T-helper 1 cell (primary cell): Measurements from ENCODE around the gene CMTM3.
"Not testable (repeated sequence)": the region's sequence is repeated elsewhere in the genome, so short reads cannot be mapped to it uniquely, and the experiment has no call there.

Experiments used
- DNase-seq, 5 donors: peaks; one replicate each; pipeline ENCODE4 v3.0.0-alpha.2; 2012 to 2020
- total RNA-seq, 4 donors: gene quantifications; one replicate each; lab custom pipeline; 2026; lab: John Stamatoyannopoulos, UW

Gene CMTM3, protein sequence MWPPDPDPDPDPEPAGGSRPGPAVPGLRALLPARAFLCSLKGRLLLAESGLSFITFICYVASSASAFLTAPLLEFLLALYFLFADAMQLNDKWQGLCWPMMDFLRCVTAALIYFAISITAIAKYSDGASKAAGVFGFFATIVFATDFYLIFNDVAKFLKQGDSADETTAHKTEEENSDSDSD
- total RNA-seq, result 52.5 to 68.8 (median 56.7) reads per million in 4 donors

- DNase-seq, result peak; percentile 45 to 74 (median 57)
These were observed at the start of gene CMTM3 for GRCh38 chr16:66604376-66605176. Gene CMTM3 (plus strand): TSS chr16:66604704. CDS start chr16:66604806, 102 bp downstream.

DNA sequence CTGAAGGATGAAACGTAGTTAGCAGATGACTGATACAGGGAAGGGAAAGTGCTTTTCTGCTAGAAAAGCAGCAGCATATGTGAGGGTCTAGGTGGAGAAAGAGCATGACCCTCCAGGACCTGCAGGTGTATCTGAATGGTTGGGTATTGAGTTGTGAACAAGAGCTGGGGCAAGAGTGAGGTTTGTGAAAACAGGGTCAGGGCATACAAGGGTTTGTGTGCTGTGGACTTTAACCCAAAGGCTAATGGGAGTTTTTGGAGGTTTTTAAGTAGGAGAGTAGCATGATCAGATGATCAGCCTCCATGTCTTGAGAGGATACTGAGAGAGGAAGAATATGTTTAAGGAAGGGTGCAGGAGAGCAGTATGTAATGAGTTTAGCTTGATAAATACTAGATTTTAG is 44.4 kb upstream of the CMTM3 start:
- DNase-seq, result no peak

DNA sequence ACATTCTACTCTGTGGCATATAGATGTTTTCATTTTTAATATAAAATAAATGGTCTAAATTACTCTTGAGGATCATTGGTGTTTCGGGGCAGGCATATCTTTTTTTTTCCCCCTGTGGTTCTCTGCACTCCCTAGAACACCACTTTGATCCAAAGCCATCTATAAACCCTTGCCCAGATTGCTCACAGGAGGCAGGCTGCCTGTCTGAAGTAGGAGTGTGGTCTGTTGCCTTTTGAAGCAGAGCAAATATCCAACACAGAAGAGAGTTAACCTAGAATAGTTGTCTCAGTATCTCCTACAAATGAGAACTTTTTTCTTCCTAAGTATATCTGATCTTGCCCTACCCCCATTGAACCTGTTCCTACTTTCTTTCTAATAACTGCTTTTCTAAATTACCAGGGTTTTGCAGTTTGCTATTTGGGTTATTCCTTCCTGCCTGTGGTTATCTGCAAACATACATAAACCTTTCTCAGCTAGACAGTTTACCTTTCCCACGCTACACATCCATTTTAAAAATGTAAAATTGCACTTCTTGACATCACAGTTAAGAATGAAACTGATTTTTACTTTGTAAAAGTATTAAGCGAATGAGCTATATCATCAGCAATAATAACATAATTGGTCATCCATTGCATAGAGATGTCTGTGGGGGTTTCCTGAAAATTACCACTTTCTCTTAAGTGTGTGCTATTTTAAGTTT is 43.0 kb upstream of the CMTM3 start:
- no peak for DNase-seq

DNA sequence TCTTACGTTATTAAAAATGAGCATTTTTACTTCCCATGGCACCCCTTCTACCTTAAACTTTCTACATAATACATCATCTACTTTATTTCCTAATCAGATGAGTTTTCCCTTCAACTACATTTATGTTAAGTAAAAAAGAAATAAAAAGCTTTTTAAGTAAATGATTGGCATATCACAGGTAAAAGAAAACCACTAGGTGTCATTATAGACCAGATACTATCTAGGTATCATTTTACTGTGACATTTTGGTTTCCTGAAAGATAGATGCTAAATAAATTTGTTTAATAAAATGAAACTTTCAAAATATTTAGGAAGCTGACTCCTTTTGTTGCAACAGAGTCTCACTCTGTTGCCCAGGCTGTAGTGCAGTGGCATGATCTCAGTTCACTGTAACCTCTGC is 42.1 kb upstream of the CMTM3 start:
- DNase-seq, result no peak

DNA sequence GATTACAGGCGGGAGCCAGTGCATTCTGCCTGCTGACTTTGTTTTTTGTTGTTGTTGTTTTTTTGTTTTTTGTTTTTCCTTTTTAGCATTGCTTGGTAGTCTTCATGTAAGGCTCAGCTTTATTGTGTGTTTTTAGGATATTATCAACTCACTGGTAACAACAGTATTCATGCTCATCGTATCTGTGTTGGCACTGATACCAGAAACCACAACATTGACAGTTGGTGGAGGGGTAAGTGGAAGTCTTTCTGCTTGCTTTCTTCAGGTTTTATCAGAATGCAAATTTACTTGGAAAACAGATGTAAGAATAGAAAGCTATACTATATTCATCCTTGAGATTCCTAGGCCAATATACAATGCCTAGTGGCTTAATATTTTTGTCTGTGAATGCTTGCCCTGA is 41.5 kb upstream of the CMTM3 start:
- DNase-seq, result no peak

DNA sequence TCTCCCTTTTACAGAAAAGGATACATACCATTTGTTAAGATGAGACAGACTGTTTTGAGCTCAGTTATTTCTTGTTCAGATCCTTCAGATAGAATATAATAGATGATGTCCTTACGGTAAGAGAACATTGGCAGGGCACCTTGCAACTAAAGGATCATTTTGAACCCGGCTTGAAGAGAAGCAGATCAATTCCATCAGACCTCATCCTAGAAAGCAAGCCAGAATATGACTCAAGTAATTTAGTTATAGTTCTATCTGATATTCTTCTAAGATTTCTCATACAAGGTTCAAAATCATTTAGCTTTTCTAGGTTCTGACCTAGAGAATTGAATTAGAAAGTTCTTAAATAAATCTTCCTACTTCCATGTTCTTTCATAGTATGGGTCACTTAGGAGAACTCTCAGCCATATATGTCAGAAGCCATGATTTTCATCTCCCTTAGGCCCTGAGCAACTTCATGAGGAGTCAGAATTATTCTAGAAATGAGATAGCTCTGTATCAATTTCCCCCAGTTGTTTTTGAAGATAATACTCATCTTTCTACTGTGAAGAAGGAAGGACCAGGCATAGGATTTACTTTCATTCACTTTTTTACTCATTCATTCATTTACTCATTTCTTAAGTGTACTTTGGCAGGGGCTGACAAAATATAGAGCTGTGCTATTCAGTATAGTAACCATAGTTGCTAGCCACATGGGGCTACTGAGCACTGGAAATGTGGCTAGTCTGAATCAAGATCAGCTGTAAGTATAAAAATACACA is 40.8 kb upstream of the CMTM3 start:
- DNase-seq, result peak in 1 of 5 donors; percentile 61

DNA sequence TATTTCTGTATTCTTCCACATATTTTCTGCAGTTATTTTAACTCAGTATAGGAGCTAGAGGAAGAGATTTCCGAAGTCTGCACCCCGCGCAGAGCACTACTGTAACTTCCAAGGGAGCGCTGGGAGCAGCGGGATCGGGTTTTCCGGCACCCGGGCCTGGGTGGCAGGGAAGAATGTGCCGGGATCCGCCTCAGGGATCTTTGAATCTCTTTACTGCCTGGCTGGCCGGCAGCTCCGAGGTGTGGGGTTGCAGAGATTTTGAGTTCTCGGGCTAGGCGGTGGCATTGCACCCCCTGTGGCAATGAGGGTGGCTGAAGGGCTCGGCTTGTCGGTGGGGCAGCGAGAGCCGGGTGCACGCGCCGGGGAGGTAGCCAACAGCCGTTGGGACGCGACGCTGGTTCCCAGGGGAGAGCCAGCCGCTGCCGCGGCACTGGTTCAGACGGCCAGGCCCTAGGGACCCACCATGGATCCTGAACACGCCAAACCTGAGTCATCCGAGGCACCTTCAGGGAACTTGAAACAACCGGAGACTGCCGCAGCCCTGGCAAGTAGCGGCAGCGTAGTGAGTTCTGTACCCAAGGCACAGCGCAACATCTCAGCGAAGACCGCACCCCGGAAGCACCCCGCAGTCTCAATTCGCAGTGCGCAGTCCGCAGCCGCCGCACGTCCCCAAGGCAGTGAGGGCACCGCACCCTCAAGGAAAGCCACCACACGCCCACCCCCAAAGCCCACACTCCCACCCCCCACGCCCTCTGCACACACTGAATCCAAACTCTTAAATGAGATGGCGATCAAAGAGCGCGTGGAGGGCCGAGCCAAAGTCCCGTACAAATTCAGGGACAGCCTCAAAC is 38.2 kb upstream of the CMTM3 start, which contains the start of gene CMTM1:
Gene CMTM1, plus strand, starts transcription at position 389 of the 851 bp plus-strand sequence. Its CDS starts 75 bp downstream, at position 464.
- DNase-seq, result no peak

DNA sequence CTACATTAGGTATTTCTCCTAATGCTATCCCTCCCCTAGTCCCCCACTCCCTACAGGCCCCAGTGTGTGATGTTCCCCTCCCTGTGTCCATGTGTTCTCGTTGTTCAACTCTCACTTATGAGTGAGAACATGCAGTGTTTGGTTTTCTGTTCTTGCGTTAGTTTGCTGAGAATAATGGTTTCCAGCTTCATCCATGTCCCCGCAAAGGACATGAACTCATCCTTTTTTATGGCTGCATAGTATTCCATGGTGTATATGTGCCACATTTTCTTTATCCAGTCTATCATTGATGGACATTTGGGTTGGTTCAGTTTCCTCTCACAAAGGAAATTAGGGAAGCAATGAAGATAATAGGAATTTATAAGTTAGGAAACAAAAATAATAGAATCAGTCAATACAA is 37.2 kb upstream of the CMTM3 start:
- not testable (repeated sequence) for DNase-seq

GRCh38 chr16:66568355-66568754 is 36.1 kb upstream of the CMTM3 start:
- DNase-seq, result no peak

DNA sequence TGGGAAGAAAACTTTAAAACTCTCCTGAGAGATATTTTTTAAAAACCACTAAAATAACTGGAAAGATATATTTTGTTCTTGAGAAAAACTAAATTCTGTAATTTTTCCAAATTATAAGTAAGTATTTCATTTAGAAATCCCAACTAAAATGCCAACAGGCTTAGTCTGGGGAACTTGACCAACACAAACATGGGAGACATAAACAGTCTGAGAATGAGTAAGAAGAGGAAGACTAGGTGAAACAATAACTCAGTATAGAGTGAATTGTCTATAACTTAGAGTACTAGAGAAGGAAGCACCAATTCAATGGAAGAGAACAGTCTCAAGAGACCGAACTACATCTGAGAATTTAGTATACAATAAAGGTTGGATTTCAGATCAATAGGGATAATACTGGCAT is 35.4 kb upstream of the CMTM3 start:
- DNase-seq, result no peak

DNA sequence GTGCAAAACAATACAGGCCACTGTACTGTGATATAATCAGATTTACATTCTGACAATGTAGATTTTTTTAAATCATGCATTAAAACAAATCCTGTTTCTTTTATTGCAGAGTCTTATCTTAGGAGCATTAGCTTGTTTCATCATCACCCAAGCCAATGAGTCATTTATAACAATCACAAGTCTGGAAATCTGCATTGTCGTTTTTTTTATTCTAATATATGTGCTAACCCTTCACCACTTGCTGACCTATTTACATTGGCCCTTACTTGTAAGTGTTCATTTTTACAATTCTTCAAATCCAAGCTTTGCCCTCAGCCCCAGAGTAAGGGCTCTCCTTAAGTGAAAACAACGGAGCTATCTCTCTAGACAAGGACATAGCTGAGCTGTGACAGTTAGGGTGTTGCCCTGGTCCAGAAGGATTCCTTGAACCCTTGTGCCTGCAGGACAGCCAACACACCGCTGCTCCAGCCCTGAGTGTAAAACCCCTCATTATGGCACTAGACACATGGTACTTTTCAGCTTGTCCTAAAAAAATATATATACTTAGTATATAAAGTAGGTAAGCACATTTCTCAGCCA is 34.6 kb upstream of the CMTM3 start:
- DNase-seq, result no peak

GRCh38 chr16:66572356-66572755 is 32.1 kb upstream of the CMTM3 start:
- no peak for DNase-seq

DNA sequence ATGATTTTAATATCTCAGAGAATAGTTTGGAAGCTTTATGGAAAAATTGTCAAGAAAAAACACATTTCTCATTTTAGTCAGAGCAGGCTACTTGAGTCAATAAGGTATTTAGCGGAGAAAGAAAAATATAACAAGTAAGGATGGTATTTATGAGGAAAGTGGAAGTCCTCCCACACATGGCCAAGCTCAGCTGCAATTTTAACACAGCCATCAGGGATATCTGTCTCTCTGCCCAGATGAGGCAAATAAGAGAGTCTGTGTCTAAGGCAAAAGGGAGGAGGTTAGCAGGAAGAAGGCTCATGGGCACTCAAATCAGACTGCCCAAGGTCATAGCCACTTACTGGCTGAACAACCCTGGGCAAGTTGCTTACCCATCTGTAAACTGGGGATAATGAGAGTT is 30.4 kb upstream of the CMTM3 start:
- DNase-seq, result no peak

DNA sequence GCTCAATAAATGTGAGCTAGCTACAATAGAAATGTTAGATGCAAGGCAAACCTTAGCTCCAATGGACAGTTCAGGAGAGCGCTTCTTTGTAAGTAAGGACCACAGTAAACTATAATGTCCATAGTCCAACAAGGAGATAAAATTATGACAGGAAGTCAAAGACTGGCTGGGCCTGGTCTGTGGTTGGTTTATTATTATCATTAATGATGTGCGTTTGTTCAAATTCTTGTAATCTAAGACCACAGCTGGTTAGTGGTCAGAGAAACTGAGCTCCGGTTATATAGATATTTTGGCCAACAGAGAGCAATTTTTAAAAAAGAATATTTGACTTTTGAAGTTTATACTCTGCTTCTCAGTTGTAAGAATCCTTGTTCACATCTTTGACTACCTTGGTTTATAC is 30.0 kb upstream of the CMTM3 start:
- no peak for DNase-seq

- no peak for DNase-seq
These were observed 29.4 kb upstream of the CMTM3 start for GRCh38 chr16:66575060-66575459.

DNA sequence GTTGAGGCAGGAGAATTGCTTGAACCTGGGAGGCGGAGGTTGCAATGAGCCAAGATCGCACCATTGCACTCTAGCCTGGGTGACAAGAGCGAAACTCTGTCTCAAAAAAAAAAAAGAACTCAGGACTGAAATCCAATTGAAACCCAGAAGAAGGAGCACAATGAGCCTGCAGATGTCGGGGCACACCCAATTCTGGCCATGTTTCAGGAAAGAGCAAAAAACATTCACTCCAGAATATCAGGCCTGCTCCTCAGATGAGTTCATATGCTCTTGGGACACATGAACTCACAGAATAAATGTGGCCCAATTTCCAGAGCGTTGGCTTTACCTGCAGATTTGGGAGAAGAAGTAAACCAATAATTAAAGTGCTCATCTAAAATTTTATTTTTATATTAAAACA is 28.2 kb upstream of the CMTM3 start:
- no peak for DNase-seq

GRCh38 chr16:66578651-66579531 is 25.6 kb upstream of the CMTM3 start, which contains the start of gene CMTM2:
Gene CMTM2 (plus strand): TSS chr16:66579463. CDS start chr16:66579608, 145 bp downstream.
- no peak for DNase-seq

DNA sequence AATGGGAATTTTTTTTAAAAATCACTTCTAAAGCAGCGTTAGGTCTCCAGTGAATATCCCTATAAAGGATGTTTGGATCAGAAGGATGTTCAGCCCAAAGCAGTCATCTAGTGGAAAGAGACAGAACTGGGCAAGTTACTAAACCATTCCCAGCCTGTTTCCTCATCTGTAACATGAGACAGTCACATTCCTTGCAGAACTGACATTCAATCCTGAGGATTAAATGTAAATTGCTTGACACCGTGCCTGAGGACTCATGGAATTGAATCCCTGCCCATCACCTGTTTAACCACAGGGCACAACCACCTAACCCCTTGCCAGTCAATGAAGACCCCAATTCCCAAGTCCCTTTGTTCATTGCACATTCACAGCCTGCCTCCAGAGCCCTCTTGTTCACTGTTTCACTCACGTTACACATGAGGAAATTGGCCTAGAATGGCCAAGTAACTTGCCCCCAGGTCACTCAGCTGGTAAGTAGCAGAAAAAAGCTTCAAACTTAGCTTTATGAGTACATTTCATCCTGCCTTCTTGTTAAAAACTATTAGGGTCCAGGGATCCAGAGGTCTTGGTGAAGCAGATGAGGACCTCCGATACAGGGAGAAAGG is 23.8 kb upstream of the CMTM3 start:
- no peak for DNase-seq

GRCh38 chr16:66581246-66581952 is 23.1 kb upstream of the CMTM3 start:
- DNase-seq, result no peak
